ENCODE results near the gene LDLRAD4.
"Not testable (repeated sequence)": the region's sequence is repeated elsewhere in the genome, so short reads cannot be mapped to it uniquely, and the experiment has no call there.

LDLRAD4 gene

DNA sequence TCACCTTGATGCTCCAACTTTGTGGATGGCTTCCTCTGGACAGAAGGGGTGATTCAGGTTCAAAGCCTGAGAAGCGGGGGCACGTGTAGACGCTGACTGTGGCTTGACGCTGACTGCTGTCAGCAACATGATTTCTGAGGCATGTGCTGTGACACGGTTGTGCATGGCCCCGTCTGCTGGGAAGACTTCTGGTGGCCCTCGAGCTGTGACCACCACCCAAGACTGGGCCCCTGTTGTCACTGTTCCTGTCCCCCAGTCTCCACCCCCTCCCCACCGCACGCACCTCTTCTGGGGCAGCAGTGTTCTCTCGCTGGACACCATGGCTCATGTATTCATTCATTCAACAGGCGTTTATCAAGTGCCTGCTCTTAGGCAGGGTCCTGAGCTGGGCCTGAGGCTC, 262.8 kb downstream of the LDLRAD4 start:
- DNase-seq: no peak

DNA sequence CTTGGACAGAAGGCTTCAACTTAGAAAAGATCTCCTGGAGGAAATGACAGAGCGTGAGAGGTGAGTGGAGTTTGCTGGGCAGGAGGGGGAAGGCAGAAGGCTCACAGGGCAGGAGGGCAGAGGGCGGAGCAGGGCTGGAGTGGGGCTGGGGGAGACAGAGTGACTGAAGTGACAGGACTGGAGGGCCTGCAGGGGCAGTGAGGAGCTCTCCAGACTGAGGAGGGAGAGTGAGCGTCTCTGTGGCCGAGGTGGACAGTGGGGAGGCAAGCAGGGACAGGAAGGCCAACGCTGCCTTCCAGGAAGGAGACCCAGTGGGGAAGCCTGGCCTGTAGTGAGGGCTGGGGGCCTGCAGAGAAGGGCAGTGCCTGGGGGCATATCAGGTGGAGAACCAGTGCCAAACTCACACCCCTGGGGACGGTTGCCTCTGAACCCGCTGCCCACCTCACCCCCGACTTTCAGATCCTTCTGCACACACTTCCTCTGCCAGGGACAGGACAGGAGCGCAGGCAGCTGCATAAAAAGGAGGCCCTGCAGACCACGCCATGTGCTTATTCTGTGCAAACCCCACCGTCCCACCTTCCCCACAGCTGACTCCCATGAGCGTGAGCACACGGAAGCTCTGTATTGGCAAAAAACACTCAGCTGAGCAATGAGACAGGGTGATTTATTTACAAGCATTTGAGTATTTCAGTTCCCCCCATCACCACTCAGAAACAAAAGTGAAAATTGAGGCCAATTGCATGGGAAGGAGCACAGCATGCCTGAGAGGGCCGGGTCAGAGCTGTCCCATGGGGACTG, 263.5 kb downstream of the LDLRAD4 start:
- no peak for DNase-seq

DNA sequence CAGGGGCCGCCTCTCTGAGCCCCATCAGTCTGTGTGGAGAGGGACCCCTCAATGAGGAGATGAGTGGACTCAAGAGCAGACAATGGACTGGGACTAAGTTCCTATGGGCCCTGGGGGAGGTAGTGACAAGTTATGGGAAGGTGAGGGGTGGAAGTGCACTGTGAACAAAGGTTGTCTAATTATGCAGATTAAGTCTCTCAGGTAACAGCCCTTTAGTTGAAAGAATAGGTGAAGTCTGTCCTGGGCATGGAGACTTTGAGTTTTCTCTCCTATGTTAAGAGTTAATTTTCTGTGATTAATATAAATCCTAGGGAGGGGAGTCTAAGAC, 264.0 kb downstream of the LDLRAD4 start:
- no peak for DNase-seq

DNA sequence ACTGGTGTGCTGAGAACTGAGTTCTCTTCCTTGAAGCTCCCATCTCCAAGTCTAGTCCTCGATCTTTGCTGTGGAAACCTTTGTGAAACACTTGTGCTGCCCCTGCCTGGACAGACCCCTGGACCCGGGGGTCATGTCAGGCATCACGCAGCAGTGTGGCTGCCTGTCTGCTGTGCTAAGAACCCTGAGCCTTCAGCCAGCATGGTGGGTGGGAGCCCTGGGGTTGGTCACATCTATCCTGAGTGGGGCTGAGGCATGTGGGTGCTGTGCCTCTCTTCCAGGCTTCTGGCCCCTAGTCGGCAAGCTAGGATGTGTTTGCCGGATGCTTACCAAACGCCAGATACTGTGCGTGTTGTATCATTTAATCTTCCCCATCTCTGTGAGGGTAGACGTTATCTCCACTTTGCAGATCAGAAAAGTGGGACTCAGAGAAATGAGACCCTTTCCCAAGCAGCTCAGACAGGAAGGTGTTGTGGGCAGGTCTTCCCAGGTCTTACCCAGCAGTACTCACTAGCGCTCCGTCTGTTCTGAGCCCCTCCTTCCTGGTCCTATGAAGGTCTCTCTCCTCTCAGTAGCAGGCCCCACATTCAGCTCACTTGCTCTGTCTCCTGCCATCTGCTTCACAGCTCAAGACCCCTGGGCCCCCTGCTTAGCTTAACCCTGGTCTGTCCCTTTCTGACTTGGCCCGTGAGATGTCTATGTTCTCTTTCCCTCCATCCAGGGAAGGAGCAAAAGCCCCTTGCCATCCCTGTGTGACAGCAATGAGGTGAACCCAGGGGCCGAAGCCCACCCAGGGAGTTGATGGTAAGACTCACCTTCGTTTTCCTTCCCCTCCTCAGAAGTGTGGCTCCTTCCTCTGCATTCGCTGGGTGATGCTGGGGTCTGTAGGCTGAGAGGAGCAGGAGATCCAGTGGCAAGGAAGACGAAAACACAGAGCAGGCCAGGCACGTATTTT, 265.0 kb downstream of the LDLRAD4 start:
- no peak for DNase-seq

DNA sequence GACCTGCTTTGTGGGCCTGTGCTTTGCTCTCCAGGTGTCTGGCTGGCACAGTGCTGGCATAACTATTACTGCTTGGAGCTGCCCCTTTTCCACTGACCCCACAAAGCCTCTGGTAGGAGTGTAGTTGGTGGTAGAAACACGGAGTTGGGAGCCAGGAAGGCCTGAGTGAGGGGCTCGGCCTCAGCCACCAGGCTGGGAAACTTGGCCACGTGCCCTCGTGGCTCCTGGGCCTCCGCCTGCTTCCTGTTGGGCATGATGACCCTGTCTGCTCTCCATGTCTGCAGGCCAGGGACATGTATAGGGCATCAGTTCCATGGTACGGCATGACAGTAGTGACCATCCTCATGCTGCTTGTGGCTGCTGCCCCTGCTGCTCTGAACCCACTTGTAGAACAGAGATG, 266.6 kb downstream of the LDLRAD4 start:
- DNase-seq: no peak

DNA sequence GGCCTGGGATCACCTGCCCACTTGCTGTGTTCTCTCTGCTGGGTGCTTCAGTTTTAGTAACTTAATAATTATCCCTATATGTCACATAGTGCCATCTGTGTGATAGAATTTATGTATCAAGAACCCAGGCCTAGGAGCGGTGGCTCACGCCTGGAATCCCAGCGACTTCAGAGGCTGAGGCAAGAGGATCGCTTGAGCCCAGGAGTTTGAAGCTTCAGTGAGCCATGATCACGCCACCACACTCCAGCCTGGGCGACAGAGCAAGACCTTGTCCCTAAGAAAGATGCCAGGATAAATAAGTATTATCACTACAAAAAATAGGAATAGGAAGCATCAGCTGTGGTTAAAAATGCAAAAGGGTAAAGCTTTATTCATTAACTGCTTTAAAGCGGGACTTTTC, 267.0 kb downstream of the LDLRAD4 start:
- DNase-seq: no peak

DNA sequence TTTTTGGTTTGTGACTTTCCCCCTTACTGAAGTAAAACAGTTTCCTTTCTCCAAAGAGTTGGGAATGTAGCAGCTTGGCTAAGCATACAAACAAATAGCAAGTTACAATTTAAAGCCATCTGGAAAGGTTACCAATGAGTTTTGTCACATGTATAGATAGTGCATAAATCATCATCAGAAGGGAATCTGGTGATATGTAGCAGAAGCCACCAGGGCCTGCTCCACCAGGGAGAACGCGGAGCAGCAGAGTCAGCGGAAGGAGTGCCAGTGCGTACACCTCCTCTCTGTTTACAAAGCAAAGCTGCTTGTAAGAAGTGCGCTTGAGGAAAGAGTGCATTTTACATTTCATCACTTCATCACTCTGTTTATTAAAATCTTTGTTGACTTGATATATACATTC, 267.7 kb downstream of the LDLRAD4 start:
- no peak for DNase-seq

DNA sequence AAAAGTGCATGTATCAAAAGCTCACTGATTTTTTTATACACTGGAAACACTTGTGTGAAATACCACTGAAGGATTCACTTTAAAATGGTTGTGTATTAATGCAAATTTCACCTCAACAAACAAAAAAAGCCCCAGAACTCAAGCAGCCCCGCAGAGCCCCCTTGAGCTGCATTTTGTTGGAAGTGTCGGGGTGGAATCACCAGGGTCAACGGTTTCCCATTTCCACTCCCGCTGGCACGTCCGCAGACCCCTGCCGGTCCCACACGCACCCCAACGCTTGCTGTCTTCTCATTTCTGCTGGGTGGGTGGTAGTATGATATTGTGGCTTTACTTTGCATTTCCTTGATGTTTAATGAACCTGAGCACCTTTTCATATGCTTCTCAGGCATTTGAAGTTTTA, 268.1 kb downstream of the LDLRAD4 start:
- DNase-seq: no peak

DNA sequence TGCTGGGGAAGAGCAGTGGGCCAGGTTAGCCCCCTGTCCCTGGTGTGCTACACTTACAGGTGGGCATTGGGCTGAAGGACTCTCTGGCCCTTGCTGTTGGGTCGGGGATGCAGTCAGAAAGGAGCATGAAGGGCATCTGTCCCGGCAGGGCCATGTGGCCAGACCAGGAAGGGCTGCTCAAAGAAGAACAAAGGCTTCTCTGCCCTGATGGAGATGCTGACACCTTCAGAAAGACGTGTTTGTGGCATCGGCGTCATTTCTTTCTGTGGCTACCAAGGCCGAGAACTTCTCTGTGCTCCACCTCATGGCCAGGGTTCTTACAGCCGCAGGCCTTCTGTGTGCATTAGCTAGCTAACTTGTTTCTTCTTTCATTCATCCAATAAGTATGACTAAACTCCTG, 268.7 kb downstream of the LDLRAD4 start:
- no peak for DNase-seq

DNA sequence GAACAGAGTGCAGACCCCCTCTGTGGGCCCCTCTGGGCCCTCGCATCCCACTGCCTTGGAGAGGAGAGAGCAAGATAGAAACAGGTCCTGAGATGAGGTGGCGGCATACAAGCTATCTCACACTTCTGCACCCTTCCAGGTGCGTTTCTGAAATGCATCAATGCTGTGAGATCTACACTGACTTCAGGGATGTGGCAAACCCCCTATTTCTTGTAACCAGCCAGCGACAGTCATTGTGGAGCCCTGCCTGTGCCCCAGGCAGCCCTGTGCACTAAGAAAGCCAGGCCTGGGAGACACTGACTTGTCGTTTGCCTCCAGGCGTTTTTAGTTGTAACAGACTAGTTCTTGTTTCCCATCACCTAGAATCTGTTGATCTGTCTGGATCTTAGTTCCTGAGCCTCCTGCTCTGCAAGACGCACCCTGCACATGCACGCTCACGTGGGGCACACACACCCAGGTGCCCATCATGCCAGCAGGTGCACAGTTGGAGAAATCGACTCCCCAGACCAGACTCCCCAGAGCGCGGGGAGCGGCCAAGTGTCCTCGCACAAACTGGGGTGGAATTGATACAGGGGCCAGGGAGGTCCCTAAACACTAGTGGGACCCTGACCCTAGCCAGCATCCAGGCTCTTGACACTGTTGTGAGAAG, 269.8 kb downstream of the LDLRAD4 start:
- DNase-seq: no peak

DNA sequence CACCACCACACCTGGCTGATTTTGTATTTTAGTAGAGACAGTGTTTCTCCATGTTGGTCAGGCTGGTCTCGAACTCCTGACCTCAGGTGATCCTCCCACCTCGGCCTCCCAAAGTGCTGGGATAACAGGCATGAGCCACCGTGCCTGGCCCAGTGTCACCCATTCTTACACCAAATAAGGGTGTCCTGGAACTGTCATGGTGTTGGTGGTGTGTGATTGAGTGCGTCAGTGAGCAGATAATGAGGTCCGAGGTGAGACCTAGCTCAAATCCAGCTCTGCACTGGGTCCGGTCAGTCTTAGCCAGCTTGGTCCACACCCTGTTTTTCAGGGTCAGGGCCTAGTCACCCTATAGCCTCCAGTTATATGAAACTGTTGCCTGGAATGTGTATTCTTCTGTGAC, 270.7 kb downstream of the LDLRAD4 start:
- not testable (repeated sequence) for DNase-seq

DNA sequence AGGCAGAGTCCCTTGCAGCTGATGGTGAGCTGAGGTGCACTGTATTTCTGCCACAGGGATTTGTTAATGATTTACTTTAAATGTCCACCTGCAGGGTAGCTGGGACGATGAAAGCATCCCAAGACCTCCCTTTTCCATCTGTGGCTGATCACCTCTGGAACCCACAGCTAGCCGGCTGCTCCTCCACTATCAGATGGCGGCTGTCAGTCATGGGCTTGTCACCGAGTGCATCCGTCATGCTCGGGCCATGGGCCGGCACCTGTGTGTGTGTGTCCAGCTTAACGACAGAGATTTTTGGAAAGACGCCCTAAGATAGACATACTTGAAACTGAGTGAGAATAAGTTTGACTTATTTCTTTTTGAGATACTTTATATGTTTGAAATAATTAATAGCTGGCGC, 272.6 kb downstream of the LDLRAD4 start:
- DNase-seq: no peak

DNA sequence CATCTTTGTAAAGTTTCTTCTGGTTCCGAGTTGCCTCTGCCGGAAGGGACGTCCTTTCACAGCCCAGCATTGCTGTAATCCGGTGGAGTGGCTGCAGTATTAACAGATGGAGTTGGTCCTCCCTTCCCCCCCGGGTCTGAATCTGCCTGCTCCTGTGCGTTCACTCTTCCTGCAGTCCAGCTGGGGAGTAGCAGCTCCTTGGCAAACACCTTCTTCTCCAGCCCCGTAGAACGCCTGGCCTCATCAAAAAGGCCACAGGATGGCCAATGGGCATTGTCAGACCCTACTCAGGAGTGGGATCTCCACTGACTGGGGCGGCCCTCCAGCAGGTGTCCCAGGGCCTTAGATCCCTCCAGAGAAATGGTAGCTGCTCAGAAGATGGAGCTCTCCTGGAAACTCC, 273.8 kb downstream of the LDLRAD4 start:
- no peak for DNase-seq

DNA sequence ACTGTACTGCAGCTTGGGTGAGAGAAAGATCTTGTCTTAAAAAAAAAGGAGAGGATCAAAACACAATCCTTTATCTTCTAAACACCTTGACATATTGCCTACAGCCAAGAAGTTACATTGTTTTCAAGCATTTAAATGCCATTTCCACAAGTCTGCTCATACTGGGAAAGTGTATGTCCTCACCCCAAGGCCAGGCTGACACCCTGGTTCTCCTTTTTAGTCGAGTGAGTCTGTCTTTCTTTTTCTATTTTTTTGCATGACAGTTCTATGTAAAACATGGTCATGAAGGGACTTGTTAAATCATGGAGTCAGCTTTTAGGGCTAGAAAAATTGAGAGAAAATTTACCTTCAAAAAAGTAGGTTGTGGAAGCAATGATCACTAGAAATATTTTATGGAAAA, 274.5 kb downstream of the LDLRAD4 start:
- no peak for DNase-seq

DNA sequence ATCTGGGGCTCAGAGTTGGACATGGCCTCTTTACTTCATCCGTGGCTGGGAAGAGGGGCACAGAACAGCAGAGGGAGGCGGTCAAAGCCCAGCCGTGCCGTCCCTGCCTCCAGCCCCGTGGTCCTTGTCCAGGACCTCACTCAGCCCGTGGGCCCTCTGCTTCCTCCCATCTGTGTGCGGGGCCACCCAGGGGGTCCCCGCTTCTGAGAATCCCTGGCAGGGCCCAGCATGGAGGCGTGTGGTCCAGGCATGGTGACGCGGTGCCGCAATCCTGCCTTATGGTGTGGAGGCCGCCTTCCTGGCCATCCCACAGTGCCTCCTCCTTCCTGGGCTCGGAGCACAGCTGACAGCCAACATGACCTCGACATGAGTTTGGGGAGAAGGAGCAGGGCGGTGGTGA, 275.2 kb downstream of the LDLRAD4 start:
- DNase-seq: no peak

DNA sequence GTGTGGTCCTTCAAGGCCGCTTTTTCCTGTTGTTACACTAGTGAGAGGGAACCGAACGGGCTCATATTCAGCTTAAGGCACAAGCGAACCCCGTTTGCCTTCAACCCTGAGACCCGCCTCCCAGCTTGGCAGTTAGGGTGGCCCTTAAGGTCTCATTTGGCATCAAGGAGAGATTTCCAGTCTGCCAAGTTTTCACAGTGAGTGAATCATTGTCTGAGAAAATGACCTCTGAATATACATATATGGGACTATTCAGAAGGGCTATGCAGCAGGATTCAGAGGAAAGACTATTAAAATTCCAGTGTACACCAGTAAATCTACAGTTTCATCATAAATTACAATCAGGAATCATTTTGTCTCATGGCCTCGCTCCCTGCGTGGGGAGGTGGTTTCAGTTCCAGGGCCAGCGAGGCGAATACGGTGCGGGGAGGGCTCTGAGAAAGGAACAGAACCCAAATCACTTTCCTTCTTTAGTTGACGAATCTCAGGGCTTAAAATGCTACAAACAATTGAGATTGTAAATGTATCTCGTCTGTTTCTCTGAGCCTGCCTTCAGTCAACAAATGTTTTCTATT, 276.4 kb downstream of the LDLRAD4 start:
- DNase-seq: no peak

DNA sequence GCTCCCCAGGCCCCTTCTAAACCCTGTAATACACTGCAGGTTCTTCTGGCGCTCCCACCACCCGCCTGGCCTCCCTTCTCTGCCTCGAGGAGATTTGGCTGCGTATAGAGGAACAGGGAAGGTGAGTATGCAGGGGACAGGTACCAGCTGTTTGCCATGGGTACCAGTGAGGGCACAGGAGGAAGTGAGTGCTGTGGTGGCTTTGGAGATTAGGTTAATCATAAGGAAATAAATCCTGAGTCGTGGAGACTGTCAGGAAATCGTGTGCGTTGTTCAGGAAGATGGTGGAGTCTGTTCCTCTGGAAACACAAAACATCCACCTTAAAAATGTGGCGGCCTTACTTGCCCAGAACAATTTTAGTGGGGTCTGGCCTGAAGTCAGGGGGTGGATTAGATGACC, 277.4 kb downstream of the LDLRAD4 start:
- DNase-seq: no peak

DNA sequence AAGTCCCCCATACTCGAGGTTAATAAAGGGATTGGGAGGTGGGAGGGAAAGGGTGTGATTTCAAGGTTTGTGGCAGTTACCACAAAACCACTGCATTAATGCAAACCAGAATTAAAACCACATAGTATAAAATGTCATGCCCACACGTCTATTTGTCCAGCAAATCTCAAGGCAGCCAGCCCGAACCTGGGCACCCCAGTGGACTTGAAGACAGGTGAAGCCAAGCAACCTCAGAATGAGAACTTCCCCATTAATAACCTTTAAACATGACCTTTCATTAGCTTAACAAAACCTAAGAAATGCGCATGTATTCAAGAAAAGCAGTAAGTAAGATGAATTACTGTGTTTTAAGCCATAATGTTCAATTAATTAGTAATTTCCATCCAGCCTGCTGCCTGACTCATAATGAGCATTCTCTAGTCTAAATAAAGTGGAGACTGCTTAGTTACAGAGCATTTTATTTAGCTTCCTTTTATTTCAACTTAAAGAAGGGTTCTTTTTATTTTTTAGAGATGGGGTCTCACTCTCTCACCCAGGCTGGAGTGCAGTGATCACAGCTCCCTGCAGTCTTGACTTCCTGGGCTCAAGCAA, 278.2 kb downstream of the LDLRAD4 start:
- DNase-seq: no peak

DNA sequence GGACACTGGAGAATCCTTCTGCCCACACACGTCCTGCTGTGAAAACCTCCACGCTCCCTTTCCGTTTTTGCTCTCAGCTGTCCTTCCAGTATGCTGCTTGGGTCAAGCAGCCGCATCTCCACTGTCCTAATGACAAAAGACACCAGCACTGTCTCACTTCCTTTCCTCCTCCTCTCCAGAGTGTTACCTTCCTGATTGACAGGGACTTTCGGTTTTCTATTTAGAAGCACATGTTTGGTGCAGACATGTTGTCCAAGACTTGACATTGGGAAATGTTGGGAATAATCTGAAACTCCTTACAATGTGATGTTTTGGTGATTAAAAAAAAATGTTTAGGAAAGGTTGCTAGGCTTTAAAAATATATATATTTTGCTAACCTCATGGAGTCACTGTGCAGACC, 281.2 kb downstream of the LDLRAD4 start:
- DNase-seq: no peak

DNA sequence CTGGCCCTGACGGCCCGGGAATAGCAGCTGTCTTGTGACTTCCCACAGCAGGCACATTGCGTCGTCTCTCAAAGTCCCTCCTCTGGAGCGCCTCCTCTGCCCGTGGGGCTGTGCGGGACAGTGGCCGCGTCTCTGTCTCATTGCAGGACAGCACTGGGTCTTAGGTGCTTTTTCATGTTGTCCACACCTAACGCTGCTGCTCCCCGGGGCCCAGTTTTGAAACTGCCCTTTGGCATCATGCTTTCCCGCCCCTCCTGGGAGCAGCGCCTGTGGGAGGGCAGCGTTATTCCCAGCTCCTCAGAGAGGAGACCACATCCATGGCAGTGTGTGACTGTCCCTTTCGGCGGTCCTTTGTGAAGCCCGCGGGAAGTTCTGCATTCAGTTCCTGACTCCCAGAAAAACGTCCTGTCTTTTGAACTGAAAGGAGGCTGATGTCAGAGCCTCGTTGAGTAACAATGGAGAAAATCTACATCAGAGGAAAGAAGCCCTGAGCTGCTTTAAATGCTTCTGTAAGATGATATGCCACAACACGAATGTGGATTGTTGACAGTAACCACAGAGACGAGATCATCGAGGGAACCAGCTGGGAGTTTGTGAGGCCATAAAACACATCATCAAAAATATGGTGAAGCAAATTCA, 281.8 kb downstream of the LDLRAD4 start:
- DNase-seq: no peak

DNA sequence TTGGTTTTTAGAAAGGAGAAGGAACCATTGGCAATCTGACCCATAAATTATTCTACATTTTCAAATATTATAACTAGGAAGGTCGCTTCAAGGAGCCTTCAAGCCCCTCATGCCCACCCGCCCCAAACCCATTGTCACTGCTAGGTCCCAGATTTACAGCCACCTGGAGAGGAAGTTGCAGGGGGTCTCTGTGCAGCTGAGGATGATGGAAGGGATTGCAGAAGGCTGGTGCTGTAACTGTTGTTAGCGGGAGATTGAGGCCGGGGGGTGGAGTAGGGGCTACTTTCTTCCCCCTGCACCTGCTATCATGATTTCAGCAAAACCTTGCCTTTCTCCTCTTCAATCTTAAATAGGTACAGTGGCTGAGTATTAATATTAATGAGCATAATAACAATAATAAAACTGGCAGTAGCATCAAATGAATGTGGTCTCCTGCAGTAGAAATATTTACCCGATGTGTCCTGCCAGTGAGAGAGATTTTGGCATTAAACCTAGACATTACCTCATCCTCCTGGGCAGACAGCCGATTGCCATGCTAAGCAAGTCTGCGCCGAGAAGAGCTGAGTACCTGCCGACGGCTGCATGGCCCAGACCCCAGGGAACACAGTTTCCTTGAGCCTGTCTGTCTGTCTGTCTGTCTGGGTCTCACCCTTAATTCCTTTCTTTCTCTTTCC, 282.4 kb downstream of the LDLRAD4 start:
- no peak for DNase-seq

DNA sequence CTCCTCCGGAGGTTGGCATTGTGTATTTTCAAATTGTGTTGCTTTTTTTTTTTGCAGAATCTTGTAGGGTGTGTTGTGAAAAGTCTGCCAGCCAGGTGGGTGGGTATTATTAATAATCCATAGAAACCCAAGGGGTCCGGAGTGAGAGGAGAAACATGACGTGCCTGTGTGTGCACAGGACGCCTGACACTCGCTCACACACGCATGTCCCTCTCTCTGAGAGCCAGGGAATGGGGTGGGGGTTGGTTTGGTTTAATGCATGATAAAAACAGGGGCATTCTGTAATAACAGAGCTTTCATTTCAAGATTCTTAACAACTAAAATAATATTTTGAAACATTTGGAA, 283.0 kb downstream of the LDLRAD4 start:
- DNase-seq: no peak
